GM12873 (cell line): ENCODE data around the gene NR2E1.

Experiments
- CTCF ChIP-seq: IDR thresholded peaks from 2 replicates; pipeline ENCODE4 v1.5.1; 2012; ENCODE audit warnings: low read depth, mild to moderate bottlenecking, moderate library complexity, low read length, control low read depth; ENCODE audit not compliant: insufficient read depth; ENCODE audit errors: missing control alignments

NR2E1 gene

GRCh38 chr6:108165714-108166663 is at the start of gene NR2E1:
Gene NR2E1 (plus strand): TSS chr6:108166022. CDS start chr6:108166766, 744 bp downstream.
- TF ChIP-seq CTCF, result no peak

GRCh38 chr6:108116546-108117426 is 49.0 kb upstream of the NR2E1 start:
- no peak for TF ChIP-seq CTCF

GRCh38 chr6:108117427-108118358 is 48.1 kb upstream of the NR2E1 start:
- no peak for TF ChIP-seq CTCF

- no peak for TF ChIP-seq CTCF
Measured at GRCh38 chr6:108118359-108118724, 47.5 kb upstream of the NR2E1 start.

GRCh38 chr6:108118810-108119768 is 46.7 kb upstream of the NR2E1 start:
- TF ChIP-seq CTCF, result no peak

GRCh38 chr6:108119769-108120141 is 46.1 kb upstream of the NR2E1 start:
- TF ChIP-seq CTCF, result no peak
